GF-D8 (cell line): ENCODE data around the gene WSB2.
"Not testable (repeated sequence)": the region's sequence is repeated elsewhere in the genome, so short reads cannot be mapped to it uniquely, and the experiment has no call there.

Source experiments
- DNase-seq: peaks from one replicate; lab custom pipeline; 2025; lab: John Stamatoyannopoulos, UW

Gene WSB2

GRCh38 chr12:118035190-118036041 is 25.6 kb downstream of the WSB2 start:
- no peak for DNase-seq

GRCh38 chr12:118034429-118035189 is 26.4 kb downstream of the WSB2 start:
- no peak for DNase-seq

GRCh38 chr12:118033902-118034301 is 27.1 kb downstream of the WSB2 start:
- DNase-seq: no peak

- DNase-seq: no peak
These were observed 27.7 kb downstream of the WSB2 start for GRCh38 chr12:118033323-118033722.

- no peak for DNase-seq
These were observed 28.8 kb downstream of the WSB2 start for GRCh38 chr12:118032188-118032587.

- DNase-seq: no peak
These were observed 31.8 kb downstream of the WSB2 start for GRCh38 chr12:118029166-118029565.

- DNase-seq: no peak
These were observed 35.8 kb downstream of the WSB2 start for GRCh38 chr12:118025168-118025567.

GRCh38 chr12:118023301-118023860 is 37.6 kb downstream of the WSB2 start:
- DNase-seq: no peak

- no peak for DNase-seq
These were observed 38.3 kb downstream of the WSB2 start for GRCh38 chr12:118022728-118023109.

- not testable (repeated sequence) for DNase-seq
These were observed 38.8 kb downstream of the WSB2 start for GRCh38 chr12:118022097-118022727.

GRCh38 chr12:118020036-118020435 is 40.9 kb downstream of the WSB2 start:
- DNase-seq: no peak

- no peak for DNase-seq
These were observed 43.1 kb downstream of the WSB2 start for GRCh38 chr12:118017926-118018325.

- peak; percentile 87 for DNase-seq
These were observed 44.3 kb downstream of the WSB2 start, which contains the start of gene RFC5 for GRCh38 chr12:118016424-118017264. TSS of gene RFC5 (plus strand) at chr12:118016703. CDS start at chr12:118016828, 125 bp downstream.

- DNase-seq: no peak
These were observed 45.0 kb downstream of the WSB2 start for GRCh38 chr12:118015944-118016343.

GRCh38 chr12:118015306-118015705 is 45.7 kb downstream of the WSB2 start:
- DNase-seq: no peak

GRCh38 chr12:118013283-118013682 is 47.7 kb downstream of the WSB2 start:
- no peak for DNase-seq

GRCh38 chr12:118011961-118012360 is 49.0 kb downstream of the WSB2 start:
- DNase-seq: no peak

GRCh38 chr12:118011377-118011776 is 49.6 kb downstream of the WSB2 start:
- no peak for DNase-seq

- no peak for DNase-seq
These were observed 50.1 kb downstream of the WSB2 start for GRCh38 chr12:118010903-118011302.

GRCh38 chr12:117999806-118000205 is 61.2 kb downstream of the WSB2 start:
- DNase-seq: not testable (repeated sequence)

- no peak for DNase-seq
These were observed 62.3 kb downstream of the WSB2 start for GRCh38 chr12:117998719-117999118.
